ENCODE results near the gene TBPL2.
"Not testable (repeated sequence)": the region's sequence is repeated elsewhere in the genome, so short reads cannot be mapped to it uniquely, and the experiment has no call there.

Gene TBPL2

GRCh38 chr14:55427439-55427838 is 13.0 kb downstream of the TBPL2 start:
- no peak for DNase-seq (ENCODE audit: low read depth)
- H3K4me3 ChIP-seq (ENCODE audit: low read depth, low read length), result no peak overlapping the region
- TF ChIP-seq MAX (IDR thresholded peaks at IDR 0.05; ENCODE audit: low read depth, low read length) (no peak), MYC (IDR thresholded peaks at IDR 0.05; ENCODE audit: low read depth, low read length) (no peak), CTCF (IDR thresholded peaks at IDR 0.05; ENCODE audit: low read depth, low read length) (no peak), POLR2A (IDR thresholded peaks at IDR 0.05; ENCODE audit: extremely low read depth, insufficient read length) (no peak)

GRCh38 chr14:55426891-55427290 is 13.5 kb downstream of the TBPL2 start:
- no peak for TF ChIP-seq CTCF (IDR thresholded peaks at IDR 0.05; ENCODE audit: low read depth, low read length)
- TF ChIP-seq MAX (IDR thresholded peaks at IDR 0.05; ENCODE audit: low read depth, low read length), result no peak
- no peak for TF ChIP-seq POLR2A (IDR thresholded peaks at IDR 0.05; ENCODE audit: extremely low read depth, insufficient read length)
- no peak for TF ChIP-seq MYC (IDR thresholded peaks at IDR 0.05; ENCODE audit: low read depth, low read length)

GRCh38 chr14:55425091-55425490 is 15.3 kb downstream of the TBPL2 start:
- H3K4me3 ChIP-seq (ENCODE audit: low read depth, low read length), result no peak overlapping the region

More at GRCh38 chr14:55426891-55427290, 13.5 kb downstream of the TBPL2 start:
- H3K4me3 ChIP-seq (ENCODE audit: low read depth, low read length), result no peak overlapping the region
- DNase-seq (ENCODE audit: low read depth), result no peak

GRCh38 chr14:55423969-55424368 is 16.4 kb downstream of the TBPL2 start:
- DNase-seq (ENCODE audit: low read depth), result no peak
- no peak overlapping the region for H3K4me3 ChIP-seq (ENCODE audit: low read depth, low read length)
- TF ChIP-seq POLR2A (IDR thresholded peaks at IDR 0.05; ENCODE audit: extremely low read depth, insufficient read length), result no peak
- TF ChIP-seq CTCF (IDR thresholded peaks at IDR 0.05; ENCODE audit: low read depth, low read length), result no peak
- no peak for TF ChIP-seq MYC (IDR thresholded peaks at IDR 0.05; ENCODE audit: low read depth, low read length)
- TF ChIP-seq MAX (IDR thresholded peaks at IDR 0.05; ENCODE audit: low read depth, low read length), result no peak

More at GRCh38 chr14:55425091-55425490, 15.3 kb downstream of the TBPL2 start:
- TF ChIP-seq MYC (IDR thresholded peaks at IDR 0.05; ENCODE audit: low read depth, low read length) (no peak), POLR2A (IDR thresholded peaks at IDR 0.05; ENCODE audit: extremely low read depth, insufficient read length) (no peak), CTCF (IDR thresholded peaks at IDR 0.05; ENCODE audit: low read depth, low read length) (no peak), MAX (IDR thresholded peaks at IDR 0.05; ENCODE audit: low read depth, low read length) (no peak)
- no peak for DNase-seq (ENCODE audit: low read depth)

GRCh38 chr14:55422338-55422737 is 18.1 kb downstream of the TBPL2 start:
- not testable (repeated sequence) for DNase-seq (ENCODE audit: low read depth)

GRCh38 chr14:55419663-55420062 is 20.8 kb downstream of the TBPL2 start:
- no peak overlapping the region for H3K4me3 ChIP-seq (ENCODE audit: low read depth, low read length)
- TF ChIP-seq CTCF (IDR thresholded peaks at IDR 0.05; ENCODE audit: low read depth, low read length), result no peak
- TF ChIP-seq POLR2A (IDR thresholded peaks at IDR 0.05; ENCODE audit: extremely low read depth, insufficient read length), result no peak
- no peak for TF ChIP-seq MAX (IDR thresholded peaks at IDR 0.05; ENCODE audit: low read depth, low read length)
- no peak for DNase-seq (ENCODE audit: low read depth)

More at GRCh38 chr14:55422338-55422737, 18.1 kb downstream of the TBPL2 start:
- not testable (repeated sequence) for H3K4me3 ChIP-seq (ENCODE audit: low read depth, low read length)
